HL-60/S4 (cell line): ENCODE measurements around the gene CARMIL1.
"Not testable (repeated sequence)": the region's sequence is repeated elsewhere in the genome, so short reads cannot be mapped to it uniquely, and the experiment has no call there.

Source experiments
- in situ Hi-C: fragments of 300-500 bp; cut with MboI; formaldehyde crosslinking; loops from 2 replicates; pipeline ENCODE4 v1.14.3; 2022; ENCODE audit warnings: low sequenced_read_pairs

CARMIL1 gene

DNA sequence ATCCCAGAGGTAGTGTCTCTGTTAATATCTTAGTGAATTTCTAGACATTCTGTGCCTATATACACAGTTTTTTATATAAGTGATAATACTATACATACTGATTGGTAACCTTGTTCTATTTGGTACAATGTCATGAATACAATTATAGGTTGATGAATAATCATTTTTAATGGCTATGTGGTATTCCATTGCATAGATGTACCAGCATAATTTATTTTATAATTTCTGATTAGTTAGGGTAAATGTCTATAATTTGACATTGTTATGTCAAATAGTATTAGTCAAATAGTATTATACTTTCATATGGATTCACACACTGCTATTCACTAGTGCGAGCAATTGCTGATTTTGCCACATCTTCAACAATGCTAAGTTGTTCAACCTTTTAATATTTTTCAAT lies 262.1 kb downstream of the CARMIL1 start:
- in situ Hi-C loops: no loop called here

- in situ Hi-C loops: no loop called here
These were observed 264.1 kb downstream of the CARMIL1 start for GRCh38 chr6:25542984-25543910.

DNA sequence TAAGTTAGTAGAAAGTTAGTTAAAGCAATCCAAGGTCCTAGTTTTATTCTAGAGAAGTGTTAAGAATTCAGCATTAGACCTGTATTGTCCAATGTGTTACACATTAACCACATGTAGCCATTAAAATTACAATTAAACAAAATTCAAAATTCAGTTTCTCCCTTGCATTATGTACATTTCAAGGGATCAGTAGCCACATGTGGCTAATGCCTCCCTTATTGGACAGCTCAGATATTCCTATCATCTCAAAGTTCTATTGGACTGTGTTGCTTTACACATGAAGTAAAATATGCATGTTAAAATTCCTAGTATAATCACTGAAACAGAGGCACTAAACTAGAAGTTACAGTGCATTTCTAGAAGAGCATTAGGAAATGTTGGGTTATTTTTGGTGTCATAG lies 265.7 kb downstream of the CARMIL1 start:
- in situ Hi-C loops: no loop called here

- in situ Hi-C loops: no loop called here
These were observed 268.6 kb downstream of the CARMIL1 start for GRCh38 chr6:25547797-25548196.

DNA sequence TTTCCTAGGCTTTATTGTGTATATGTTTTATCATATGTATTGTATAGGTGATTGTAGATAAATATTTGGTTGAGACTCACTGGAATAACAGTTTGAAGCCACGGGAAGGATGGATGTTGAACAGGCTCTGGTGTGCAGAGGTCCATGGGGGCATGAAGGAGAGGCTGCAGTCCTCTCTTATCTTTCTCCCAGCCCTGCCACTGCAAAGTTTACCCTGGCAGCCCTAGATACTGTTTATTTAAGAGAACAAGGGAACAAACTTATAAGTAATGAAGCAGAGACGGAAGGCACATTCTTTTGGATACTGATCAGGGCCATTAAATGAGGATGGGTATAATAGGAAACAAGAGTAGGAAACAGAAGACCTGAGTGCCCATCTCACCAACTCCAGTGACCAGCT lies 269.3 kb downstream of the CARMIL1 start:
- in situ Hi-C loops: no loop called here

DNA sequence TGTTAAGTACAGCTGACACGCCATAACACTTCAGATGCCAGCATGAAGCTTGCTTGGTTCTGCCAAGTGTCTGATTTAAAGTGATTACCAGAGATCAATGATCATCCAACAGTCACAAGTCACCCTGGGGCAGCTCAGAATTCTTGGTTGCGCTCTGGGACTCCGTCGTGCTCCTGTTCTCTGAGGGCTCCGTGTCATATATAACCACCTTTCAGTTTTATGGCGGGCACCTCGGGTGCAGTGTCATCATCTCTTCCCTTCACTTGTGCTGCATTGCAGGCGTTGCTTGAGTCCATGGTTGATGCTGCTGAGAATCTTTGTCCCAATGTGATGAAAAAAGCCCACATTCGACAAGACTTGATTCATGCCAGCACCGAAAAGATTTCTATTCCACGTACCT lies 271.5 kb downstream of the CARMIL1 start:
- in situ Hi-C loops: no loop called here

- in situ Hi-C loops: no loop called here
These were observed 274.3 kb downstream of the CARMIL1 start for GRCh38 chr6:25553502-25553901.

DNA sequence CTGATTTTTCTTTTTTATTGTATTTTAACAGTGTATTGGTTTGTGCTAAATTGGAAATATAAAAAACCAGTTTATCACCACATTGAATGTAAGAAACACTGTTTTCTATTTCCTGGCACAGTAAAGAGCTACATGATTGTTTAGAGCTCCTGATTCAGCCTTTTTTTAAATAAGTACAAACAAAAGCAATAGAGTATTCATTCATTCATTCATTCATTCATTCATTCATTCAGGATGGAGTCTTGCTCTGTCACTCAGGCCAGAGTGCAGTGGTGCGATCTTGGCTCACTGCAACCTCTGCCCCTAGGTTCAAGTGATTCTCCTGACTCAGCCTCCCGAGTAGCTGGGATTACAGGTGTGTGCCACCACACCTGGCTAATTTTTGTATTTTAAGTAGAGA lies 276.0 kb downstream of the CARMIL1 start:
- in situ Hi-C loops: no loop called here

DNA sequence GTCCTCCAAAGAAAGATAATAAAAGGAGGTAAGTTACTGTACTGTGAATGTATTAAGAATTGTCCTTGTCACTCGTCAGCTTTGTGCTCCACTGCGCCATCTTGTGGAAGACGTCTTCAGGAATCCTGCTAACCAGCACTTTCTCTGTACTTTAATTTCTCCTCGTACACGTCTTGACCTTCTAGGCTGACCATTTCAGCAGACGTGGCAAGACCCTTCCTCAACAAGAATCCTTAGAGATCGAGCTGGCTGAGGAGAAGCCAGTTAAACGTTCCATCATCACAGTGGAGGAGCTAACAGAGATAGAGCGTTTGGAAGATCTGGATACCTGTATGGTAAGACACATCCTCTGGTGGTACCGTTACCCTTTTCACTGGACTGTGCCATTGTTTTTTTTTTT lies 277.3 kb downstream of the CARMIL1 start:
- in situ Hi-C loops: no loop called here

DNA sequence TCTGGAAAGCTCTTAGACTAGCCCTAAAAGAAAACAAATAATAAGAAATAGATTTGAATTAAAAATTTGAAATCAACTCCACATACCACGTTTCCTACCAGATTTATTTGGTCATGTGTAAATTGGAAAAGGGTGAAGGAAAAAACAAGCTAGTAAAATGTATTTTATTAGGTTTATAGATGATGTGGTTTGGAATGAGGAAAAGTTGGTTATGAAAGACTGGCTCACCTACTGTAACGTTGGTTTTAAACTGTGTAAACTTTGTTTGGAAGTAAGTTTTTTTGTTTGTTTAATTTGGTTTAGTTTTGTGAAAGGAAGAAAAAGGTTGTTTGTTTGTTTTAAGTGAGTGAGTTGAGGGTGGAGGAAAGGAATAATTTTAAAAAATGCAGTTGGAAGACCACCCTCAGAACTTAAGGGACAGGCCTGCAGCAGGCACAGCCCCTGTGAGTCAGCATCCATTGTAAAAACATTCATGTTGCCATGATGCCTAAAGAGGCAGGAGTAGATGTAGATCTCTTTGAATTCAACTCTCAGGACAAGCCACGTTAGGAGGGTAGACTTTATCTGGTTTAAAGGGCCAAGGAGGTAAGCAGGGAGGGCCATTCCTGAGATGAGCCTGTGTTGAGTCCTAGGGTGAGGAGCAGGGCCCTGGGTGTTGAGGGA lies 279.1 kb downstream of the CARMIL1 start:
- in situ Hi-C loops: no loop called here

GRCh38 chr6:25560865-25561264 lies 281.7 kb downstream of the CARMIL1 start:
- in situ Hi-C loops: no loop called here

DNA sequence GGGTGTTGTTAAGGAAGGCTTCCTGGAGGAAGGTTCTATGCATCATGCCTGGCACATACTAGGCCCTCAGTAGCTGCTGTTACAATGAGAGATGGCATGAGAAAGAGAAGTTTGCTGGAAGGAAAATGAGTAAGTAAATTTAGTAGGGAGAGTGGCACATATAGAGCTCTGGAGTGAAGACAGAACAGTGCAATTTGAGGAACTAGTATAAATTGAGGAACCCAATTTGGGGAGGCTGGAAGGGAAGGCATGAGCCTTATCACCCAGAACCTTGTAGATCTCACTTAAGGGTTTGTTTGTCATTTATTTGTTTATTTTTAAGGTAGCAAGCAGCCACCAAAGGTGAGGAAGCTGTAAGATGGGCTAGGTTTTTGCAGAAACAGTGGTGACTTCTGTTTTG lies 285.8 kb downstream of the CARMIL1 start:
- in situ Hi-C loops: no loop called here

GRCh38 chr6:25570578-25570977 lies 291.4 kb downstream of the CARMIL1 start:
- in situ Hi-C loops: no loop called here

GRCh38 chr6:25576919-25577318 lies 297.7 kb downstream of the CARMIL1 start:
- in situ Hi-C loops: no loop called here

GRCh38 chr6:25578538-25578937 lies 299.4 kb downstream of the CARMIL1 start:
- in situ Hi-C loops: no loop called here

DNA sequence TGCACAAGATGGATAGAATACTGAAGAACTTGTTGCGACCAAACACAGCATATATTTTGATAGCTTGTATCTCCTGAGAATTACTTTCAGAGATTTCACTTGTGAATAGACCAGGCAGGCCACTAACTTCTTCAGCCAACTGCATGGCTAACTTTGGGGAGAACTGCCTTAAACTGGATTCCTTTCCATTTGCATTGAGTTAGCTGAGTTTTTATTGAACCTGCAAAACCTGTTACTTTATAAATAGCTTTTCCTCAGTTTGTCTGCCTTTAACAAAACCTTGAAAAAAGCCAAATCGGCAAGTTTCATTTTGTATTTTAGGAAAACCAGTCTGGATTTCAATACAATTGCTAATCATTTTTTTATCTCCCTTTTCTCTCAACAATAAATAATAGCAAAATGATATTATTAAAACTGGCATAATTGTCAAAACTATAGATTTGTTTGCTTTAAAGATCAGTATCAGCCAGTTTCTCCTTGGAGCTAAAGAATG lies 300.3 kb downstream of the CARMIL1 start:
- in situ Hi-C loops: no loop called here

DNA sequence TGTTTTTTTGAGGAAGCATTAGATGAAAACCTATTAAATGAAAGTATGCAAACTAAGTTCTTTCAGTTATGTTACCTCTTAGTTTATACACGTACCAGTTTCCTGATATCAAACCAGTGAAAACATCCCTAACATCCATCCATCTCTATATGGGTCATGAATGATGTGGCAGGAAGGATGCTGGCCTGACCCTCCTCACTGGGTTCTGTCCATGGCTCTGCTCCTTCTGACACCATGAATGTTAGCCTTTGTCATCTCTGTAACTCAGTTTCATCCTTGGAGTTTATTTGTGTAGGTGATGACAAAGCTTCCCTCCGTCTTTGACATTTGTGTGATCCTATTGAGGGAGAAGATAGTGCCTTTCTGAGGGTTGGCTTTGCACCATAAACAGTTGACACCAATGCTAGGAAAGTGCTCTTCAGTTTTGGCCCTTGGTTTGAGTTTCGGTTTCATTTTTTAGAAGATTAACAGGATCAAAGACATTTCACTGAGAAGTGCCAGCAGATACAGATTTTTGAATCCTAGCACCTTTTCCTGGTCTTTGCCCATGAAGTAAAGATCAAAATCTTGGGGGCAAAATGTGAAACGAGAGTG lies 300.8 kb downstream of the CARMIL1 start:
- in situ Hi-C loops: no loop called here

GRCh38 chr6:25582101-25582500 lies 302.9 kb downstream of the CARMIL1 start:
- in situ Hi-C loops: no loop called here

- in situ Hi-C loops: no loop called here
These were observed 303.9 kb downstream of the CARMIL1 start for GRCh38 chr6:25583099-25583498.

DNA sequence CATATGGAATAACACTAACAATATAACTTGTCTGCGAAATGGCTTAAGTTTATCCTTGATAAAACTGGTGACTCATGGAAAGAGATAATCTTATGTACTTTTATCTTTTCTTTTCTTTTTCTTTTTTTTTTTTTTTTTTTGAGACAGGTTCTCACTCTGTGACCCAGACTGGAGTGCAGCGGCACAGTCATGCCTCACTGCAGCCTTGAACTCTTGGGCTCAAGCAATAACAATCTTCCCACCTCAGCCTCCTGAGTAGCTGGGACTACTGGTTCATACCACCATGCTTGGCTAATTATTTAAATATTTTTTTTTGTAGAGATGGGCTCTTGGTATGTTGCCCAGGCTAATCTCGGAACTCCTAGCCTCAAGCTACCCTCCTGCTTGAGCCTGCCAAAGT lies 304.7 kb downstream of the CARMIL1 start:
- in situ Hi-C loops: no loop called here

- in situ Hi-C loops: no loop called here
These were observed 306.1 kb downstream of the CARMIL1 start for GRCh38 chr6:25585225-25585624.

- in situ Hi-C loops: not testable (repeated sequence)
These were observed 306.9 kb downstream of the CARMIL1 start for GRCh38 chr6:25586119-25586518.
